Activated CD4-positive, alpha-beta memory T cell treated with anti-CD3 and anti-CD28 coated beads, Interleukin-2, amount 10 ng/mL, durations not matched to agents 7 days and 5 days (primary cell): ENCODE results near the gene DCDC2C. TPM values are rescaled to one million over a fixed set of nuclear protein-coding genes. Genes with fewer than 3 reads are reported as not detected.

Experiments
- CTCF ChIA-PET: fragments of 350-600 bp; sonication (Branson Sonifier 250); formaldehyde crosslinking; loops from one replicate; lab custom pipeline; 2021; ENCODE audit warnings: antibody characterized with exemption, inconsistent platforms; lab: Charles Lee
- POLR2A ChIA-PET: fragments of 350-600 bp; sonication (Branson Sonifier 250); formaldehyde crosslinking; loops from one replicate; lab custom pipeline; 2021; ENCODE audit warnings: antibody characterized with exemption; lab: Charles Lee
- DNase-seq: peaks from one replicate; pipeline ENCODE4 v3.0.0-alpha.2; 2020
- H3K27ac Mint-ChIP-seq: one replicate; pipeline ENCODE4 v1.8.0; 2021; ENCODE audit warnings: mild to moderate bottlenecking, mixed read lengths
- H3K27me3 Mint-ChIP-seq: one replicate; pipeline ENCODE4 v1.8.0; 2021; ENCODE audit warnings: mixed read lengths
- H3K36me3 Mint-ChIP-seq: one replicate; pipeline ENCODE4 v1.8.0; 2021; ENCODE audit warnings: low read depth, mixed read lengths
- H3K4me1 Mint-ChIP-seq: one replicate; pipeline ENCODE4 v1.8.0; 2021; ENCODE audit warnings: mixed read lengths
- H3K4me3 Mint-ChIP-seq: one replicate; pipeline ENCODE4 v1.8.0; 2021; ENCODE audit warnings: mild to moderate bottlenecking, mixed read lengths
- H3K9me3 Mint-ChIP-seq: one replicate; pipeline ENCODE4 v1.8.0; 2021; ENCODE audit warnings: mixed read lengths
- total RNA-seq, 2 experiments: library from RNA; stranded (reverse); gene quantifications; one replicate each; pipeline ENCODE4 v1.2.3, GENCODE V29; 2021

Gene DCDC2C
- total RNA-seq, 2 experiments from 2014 or later, result not detected

DNA sequence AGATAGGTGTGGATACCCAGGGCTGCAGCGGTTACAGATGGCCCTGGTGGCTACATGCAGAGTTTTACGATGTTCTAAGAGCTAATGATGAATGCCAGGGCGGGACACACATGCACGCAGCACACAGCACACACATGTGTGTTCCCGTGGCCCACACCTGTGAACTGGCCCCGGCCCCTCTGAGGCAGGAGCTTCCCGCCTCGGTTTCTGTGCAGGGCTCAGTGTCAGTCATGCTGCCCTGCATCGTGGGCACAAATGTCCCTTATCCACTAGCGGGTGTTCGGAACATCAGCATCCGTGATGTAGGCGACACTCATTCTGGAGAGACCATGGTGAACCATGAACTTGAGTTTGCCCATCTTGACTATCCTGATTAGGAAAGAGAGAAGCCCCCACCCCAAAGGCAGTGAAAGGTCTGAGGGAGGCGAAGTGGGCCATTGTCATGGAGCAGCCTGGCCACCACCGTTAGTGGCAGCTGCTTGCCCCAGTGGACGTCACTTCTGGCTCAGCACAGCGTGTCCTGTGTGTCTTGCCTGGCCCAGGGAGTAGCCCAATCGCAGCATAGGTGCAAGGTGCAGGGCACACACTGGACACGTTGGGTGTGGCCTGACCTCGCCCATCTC lies 43.8 kb downstream of the DCDC2C start:
- Mint-ChIP-seq H3K4me1 (no peaks in the 10 kb centered on the region), H3K36me3 (no peaks in the 10 kb centered on the region), H3K4me3 (no peak overlapping the region), H3K27ac (no peak overlapping the region), H3K9me3 (no peaks in the 10 kb centered on the region), H3K27me3 (no peaks in the 10 kb centered on the region)
- CTCF ChIA-PET, result no interaction called here
- POLR2A ChIA-PET, result no interaction called here
- no peak for DNase-seq

DNA sequence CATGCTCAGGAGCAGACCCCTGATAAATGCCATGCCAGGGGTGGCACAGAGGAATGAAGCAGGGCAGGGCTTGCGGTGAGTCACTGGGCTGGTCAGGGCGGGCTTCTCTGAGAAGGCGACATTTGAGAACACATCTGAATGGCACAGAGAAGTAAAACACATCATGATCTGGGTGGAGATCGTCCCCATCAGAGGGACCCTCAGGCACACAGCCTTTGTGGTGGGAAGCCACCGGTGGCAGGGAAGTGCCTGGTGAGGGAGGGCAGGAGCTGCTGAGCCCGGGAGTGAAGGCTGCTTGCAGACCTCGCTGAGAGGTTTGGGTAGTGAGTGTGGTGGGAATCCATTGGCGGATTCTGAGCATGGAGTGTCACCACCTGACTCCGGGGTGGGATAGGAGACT lies 44.5 kb downstream of the DCDC2C start:
- no peaks in the 10 kb centered on the region for H3K36me3 Mint-ChIP-seq
- DNase-seq, result no peak
- no peaks in the 10 kb centered on the region for H3K4me1 Mint-ChIP-seq
- H3K27me3 Mint-ChIP-seq, result no peaks in the 10 kb centered on the region
- ChIA-PET CTCF (no interaction called here), POLR2A (no interaction called here)
- no peak overlapping the region for H3K4me3 Mint-ChIP-seq
- H3K9me3 Mint-ChIP-seq, result no peaks in the 10 kb centered on the region
- H3K27ac Mint-ChIP-seq, result no peak overlapping the region

DNA sequence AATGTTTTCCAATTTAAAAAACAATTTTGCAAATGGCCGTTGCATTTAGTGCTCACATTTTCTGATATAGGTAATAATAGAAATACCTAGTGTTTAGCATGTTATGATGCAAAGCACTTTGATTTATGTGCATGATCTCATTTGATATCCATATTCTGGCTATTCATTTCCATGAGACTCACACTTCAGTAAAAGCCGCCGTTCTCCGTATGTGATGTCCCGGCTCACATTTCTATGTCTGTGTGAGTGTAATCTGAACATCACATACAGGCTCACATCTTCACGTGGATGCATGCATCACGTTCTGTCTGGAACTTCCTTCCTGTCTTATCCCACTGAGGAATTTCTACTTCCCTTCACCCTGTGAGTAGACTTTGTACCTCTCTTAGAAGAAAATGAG lies 45.8 kb downstream of the DCDC2C start:
- no peak for DNase-seq
- CTCF ChIA-PET, result no interaction called here
- Mint-ChIP-seq H3K36me3 (no peaks in the 10 kb centered on the region), H3K4me3 (no peak overlapping the region), H3K27me3 (no peaks in the 10 kb centered on the region), H3K9me3 (no peaks in the 10 kb centered on the region), H3K27ac (no peak overlapping the region), H3K4me1 (no peaks in the 10 kb centered on the region)
- POLR2A ChIA-PET, result no interaction called here

DNA sequence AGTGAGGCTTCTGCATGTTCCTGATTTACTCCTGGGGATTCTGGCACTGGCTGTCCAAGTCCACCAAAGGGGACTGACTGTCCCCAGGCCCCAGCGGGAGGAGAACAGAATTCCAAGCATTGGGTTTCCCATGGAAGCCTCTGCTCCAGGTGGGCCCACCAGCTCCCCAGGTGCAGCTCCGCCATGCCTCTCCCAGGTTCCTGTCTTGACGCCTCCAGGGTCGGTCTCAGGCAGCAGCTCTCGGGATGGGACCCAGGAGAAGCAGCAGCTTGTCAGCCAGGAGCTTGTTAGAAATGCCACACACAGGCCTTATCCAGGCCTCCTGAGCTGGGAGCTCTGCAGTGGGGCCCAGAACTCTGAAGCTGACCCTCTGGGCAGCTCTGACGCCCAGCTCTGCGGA lies 47.9 kb downstream of the DCDC2C start:
- H3K27ac Mint-ChIP-seq, result no peak overlapping the region
- H3K4me1 Mint-ChIP-seq, result no peaks in the 10 kb centered on the region
- peaks cover 14% of the 10 kb centered on the region for H3K9me3 Mint-ChIP-seq
- ChIA-PET POLR2A (no interaction called here), CTCF (no interaction called here)
- no peak for DNase-seq
- H3K4me3 Mint-ChIP-seq, result no peak overlapping the region
- H3K27me3 Mint-ChIP-seq, result no peaks in the 10 kb centered on the region
- no peaks in the 10 kb centered on the region for H3K36me3 Mint-ChIP-seq

DNA sequence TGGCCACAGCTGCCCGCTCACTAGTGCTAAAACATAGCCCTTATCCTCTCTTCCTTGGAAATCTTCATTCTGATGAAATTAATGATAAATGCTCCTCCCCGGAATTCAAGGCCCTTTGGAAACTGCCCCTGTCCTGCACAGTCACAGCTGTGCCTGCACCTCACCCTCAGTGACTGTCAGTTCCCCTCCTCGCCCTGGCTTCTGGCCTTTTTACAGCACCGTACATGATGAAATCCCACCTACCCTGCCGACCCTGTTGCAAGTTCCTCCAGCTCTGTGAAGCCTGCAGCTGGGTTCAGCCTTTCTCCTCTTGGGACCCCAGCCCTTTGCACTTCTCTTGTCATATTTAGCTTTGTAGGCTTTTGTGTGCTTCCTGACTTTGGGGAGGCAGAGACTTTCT lies 48.4 kb downstream of the DCDC2C start:
- no peaks in the 10 kb centered on the region for H3K36me3 Mint-ChIP-seq
- CTCF ChIA-PET, result no interaction called here
- H3K27me3 Mint-ChIP-seq, result no peaks in the 10 kb centered on the region

DNA sequence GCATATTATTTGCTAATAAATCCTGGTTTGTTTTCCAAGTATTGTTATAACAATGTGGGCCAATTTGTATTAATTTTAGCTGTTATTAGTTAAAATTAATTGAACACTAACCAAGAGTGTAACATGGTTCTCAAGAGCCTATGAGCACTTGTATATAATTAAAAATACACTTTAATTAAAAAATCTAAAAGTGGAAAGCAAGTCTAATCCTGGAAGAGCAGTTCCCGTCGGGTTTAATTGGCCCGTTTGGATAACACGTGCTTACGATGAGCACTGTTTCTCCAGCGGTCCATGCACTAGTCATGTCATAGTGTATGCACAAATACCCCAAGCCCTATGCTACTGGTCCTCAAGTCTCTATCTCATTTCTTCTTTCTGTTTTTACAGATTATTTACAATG lies 49.0 kb downstream of the DCDC2C start:
- no peaks in the 10 kb centered on the region for H3K27me3 Mint-ChIP-seq
- CTCF ChIA-PET, result no interaction called here
- no peaks in the 10 kb centered on the region for H3K4me1 Mint-ChIP-seq

More for the DNA sequence above, 48.4 kb downstream of the DCDC2C start:
- no peaks in the 10 kb centered on the region for H3K4me1 Mint-ChIP-seq
- H3K27ac Mint-ChIP-seq, result no peak overlapping the region
- POLR2A ChIA-PET, result interaction anchor here (0.5 kb wide), 1 partner anchor 271 kb away, joined by 4 read pairs; no protein-coding TSS in a partner anchor
- H3K9me3 Mint-ChIP-seq, result peaks cover 14% of the 10 kb centered on the region
- H3K4me3 Mint-ChIP-seq, result no peak overlapping the region
- no peak for DNase-seq

DNA sequence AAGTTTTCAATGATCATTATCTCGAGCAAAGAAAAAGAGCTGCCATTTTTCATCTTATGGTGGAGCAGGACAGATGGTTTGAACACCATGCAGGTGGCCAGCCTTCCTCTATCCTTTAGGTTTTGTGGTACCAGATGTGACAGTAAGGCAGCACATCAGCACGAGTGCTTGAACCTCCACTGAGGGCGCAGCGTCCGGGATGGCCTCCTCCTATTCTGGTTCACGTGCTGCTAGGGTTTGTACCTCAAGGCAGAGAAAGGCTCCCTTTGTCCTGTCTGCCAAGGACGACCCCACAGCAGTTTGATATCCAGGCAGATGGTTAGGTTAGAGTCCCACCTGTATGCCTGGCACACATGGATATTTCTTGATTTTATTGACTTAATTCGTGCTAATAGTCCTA lies 50.2 kb downstream of the DCDC2C start:
- H3K4me3 Mint-ChIP-seq, result no peak overlapping the region
- ChIA-PET POLR2A (no interaction called here), CTCF (no interaction called here)
- H3K27me3 Mint-ChIP-seq, result no peaks in the 10 kb centered on the region
- H3K9me3 Mint-ChIP-seq, result peaks cover 14% of the 10 kb centered on the region
- no peak for DNase-seq
- H3K27ac Mint-ChIP-seq, result no peak overlapping the region
- H3K4me1 Mint-ChIP-seq, result no peaks in the 10 kb centered on the region
- no peaks in the 10 kb centered on the region for H3K36me3 Mint-ChIP-seq

More for the DNA sequence above, 49.0 kb downstream of the DCDC2C start:
- H3K9me3 Mint-ChIP-seq, result peaks cover 14% of the 10 kb centered on the region
- H3K27ac Mint-ChIP-seq, result no peak overlapping the region
- no peaks in the 10 kb centered on the region for H3K36me3 Mint-ChIP-seq
- no peak for DNase-seq
- H3K4me3 Mint-ChIP-seq, result no peak overlapping the region
- POLR2A ChIA-PET, result no interaction called here

DNA sequence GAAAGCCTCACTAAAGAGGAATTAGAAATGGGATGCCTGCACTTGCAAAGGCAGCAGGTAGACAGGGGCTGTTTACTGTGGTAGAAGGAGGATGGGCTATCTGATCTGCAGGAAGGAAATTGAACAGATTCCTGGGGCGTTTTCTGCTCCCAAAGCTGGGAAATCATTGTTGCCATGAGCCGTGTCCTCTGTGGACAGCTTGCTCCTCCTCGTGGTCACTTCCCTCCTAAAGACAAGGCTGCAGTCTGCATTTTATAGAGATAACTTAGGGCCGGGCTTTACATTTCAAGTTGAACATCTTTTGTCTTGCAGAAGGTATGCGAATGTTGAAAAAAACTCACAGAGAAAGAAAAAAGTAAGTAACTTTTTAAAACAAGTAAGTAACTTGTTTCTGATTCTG lies 50.9 kb downstream of the DCDC2C start:
- Mint-ChIP-seq H3K4me3 (no peak overlapping the region), H3K4me1 (no peaks in the 10 kb centered on the region), H3K36me3 (no peaks in the 10 kb centered on the region), H3K9me3 (peaks cover 14% of the 10 kb centered on the region), H3K27me3 (no peaks in the 10 kb centered on the region), H3K27ac (no peak overlapping the region)
- DNase-seq, result no peak
- ChIA-PET CTCF (no interaction called here), POLR2A (no interaction called here)

DNA sequence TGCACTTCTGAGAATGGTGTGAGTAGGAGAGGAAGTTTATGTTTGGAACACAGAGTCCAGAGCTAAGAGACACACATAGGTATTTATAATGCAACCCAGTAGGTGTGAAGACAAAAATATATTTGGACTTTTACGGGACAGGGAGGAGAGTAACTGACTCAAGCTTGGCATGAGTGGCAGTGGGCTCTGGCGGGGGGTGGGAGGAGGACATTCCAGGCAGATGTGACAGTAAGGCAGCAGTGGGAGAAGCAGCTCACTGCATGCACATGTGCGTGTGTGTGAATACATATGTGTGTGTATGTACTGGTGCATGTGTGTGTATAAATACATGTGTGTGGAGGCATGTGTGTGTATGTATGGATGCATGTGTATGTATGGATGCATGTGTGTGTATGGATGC lies 51.4 kb downstream of the DCDC2C start:
- Mint-ChIP-seq H3K27ac (no peak overlapping the region), H3K4me1 (no peaks in the 10 kb centered on the region), H3K9me3 (peaks cover 14% of the 10 kb centered on the region), H3K4me3 (no peak overlapping the region), H3K36me3 (no peaks in the 10 kb centered on the region), H3K27me3 (no peaks in the 10 kb centered on the region)
- CTCF ChIA-PET, result no interaction called here
- POLR2A ChIA-PET, result no interaction called here
- DNase-seq, result no peak

DNA sequence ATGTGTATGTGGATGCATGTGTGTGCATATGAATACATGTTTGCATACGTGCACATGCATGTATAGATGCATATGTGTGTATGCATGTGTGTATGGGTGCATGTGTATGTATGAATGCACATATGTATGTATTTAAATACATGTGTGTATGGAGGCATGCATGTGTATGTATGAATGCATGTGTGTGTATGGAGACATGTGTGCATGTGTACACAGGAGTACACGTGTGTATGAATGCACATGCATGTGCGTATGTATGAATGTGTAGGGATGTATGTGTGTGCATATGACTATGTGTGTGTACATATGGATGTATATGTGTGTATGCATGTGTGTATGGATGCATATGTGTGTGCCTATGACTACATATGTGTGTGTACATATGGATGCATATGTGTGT lies 51.9 kb downstream of the DCDC2C start:
- ChIA-PET POLR2A (no interaction called here), CTCF (no interaction called here)
- no peak for DNase-seq
- Mint-ChIP-seq H3K27me3 (no peaks in the 10 kb centered on the region), H3K4me3 (no peak overlapping the region), H3K4me1 (no peaks in the 10 kb centered on the region), H3K27ac (no peak overlapping the region), H3K36me3 (no peaks in the 10 kb centered on the region), H3K9me3 (peaks cover 14% of the 10 kb centered on the region)

DNA sequence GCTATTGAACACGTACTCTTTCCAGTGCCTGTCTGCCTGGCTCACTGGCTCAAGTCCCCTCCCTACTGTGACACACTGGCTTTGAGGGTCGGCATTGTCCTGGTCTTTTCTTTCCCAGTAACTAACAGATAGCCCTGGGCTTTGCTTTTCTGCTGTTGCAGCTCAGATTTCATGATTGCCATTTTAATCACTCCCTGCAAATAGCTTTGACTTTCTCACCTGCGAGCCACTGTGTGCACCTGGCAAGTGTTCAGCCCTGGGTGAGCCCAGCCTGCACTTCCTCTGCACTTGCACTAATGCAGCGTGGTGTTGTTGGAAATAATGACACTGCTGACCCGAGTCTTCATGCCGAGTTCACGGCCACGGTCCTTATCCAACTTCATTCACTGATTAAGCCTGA lies 52.9 kb downstream of the DCDC2C start:
- CTCF ChIA-PET, result no interaction called here
- Mint-ChIP-seq H3K27ac (no peak overlapping the region), H3K36me3 (no peaks in the 10 kb centered on the region), H3K9me3 (peaks cover 14% of the 10 kb centered on the region), H3K4me3 (no peak overlapping the region), H3K4me1 (no peaks in the 10 kb centered on the region), H3K27me3 (no peaks in the 10 kb centered on the region)
- POLR2A ChIA-PET, result no interaction called here
- no peak for DNase-seq

DNA sequence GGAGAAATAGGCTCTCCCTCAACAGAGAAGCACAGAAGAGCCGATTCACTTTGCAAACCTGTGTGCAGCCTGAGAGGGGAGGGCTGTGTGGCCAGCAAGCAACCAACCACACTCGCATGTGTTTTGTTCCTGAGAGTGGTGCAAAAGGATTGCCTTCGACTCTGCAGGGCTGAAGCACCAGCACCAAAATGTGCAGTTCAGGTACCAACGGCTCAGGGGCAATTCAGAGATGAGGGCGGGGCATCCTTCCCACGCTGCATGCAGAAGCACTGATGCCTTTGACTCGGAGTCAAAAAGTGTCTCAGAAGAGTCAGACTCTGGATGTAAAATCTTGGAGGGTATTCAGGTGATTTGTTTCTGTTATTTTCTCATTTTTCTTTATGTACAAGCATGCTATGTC lies 55.5 kb downstream of the DCDC2C start:
- ChIA-PET CTCF (interaction anchor here (0.9 kb wide), 1 partner anchor 22 kb away, joined by 5 read pairs; no protein-coding TSS in a partner anchor), POLR2A (no interaction called here)
- H3K4me1 Mint-ChIP-seq, result no peaks in the 10 kb centered on the region
- no peak overlapping the region for H3K4me3 Mint-ChIP-seq
- DNase-seq, result no peak
- no peaks in the 10 kb centered on the region for H3K36me3 Mint-ChIP-seq
- no peak overlapping the region for H3K27ac Mint-ChIP-seq
- H3K27me3 Mint-ChIP-seq, result no peaks in the 10 kb centered on the region
- H3K9me3 Mint-ChIP-seq, result peaks cover 14% of the 10 kb centered on the region

DNA sequence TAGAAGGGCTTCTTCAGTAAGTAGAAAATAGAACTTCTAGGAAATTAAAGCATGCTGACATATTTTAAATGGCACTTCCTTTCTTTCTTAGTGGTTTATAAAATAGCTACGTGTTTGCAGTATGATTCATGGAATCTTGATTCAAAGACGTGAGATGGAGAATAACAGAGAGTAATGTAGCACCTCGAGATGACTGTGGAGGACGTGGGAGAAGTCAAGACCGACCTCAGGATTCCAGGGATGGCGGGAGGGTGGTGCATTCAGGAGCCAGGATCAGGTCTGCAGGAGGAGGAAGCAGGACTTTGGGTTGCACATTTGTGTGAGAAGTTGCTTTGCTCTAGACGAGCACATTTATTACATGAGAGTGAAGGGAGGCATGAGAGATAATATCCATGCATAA lies 56.0 kb downstream of the DCDC2C start:
- CTCF ChIA-PET, result no interaction called here
- Mint-ChIP-seq H3K4me1 (no peaks in the 10 kb centered on the region), H3K27ac (no peak overlapping the region), H3K36me3 (no peaks in the 10 kb centered on the region), H3K9me3 (peaks cover 14% of the 10 kb centered on the region), H3K4me3 (no peak overlapping the region), H3K27me3 (no peaks in the 10 kb centered on the region)
- POLR2A ChIA-PET, result no interaction called here
- no peak for DNase-seq

DNA sequence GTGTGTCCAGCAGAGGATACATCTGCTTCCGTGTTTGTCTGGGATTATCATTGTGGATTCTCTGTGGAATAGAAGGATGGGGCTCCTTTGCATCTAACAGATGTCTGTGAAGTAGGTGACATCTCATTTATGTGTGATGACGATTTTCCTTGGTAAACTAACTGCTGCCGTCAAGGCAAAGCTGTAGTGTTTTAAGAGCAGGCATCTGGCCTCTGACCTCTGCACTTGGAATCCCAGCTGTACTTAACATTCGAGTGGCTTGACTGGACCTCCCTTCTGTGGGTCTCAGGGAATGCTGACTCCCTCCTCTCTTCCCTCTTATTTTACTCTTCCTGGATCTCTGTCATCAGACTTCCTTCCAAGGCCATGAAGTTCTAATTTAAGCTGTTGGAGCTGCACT lies 56.4 kb downstream of the DCDC2C start:
- Mint-ChIP-seq H3K4me3 (no peak overlapping the region), H3K27me3 (no peaks in the 10 kb centered on the region), H3K4me1 (no peaks in the 10 kb centered on the region), H3K27ac (no peak overlapping the region), H3K9me3 (peaks cover 12% of the 10 kb centered on the region), H3K36me3 (no peaks in the 10 kb centered on the region)
- DNase-seq, result no peak
- POLR2A ChIA-PET, result no interaction called here
- CTCF ChIA-PET, result no interaction called here
